ENCODE results near the gene DZANK1.

DZANK1 gene

GRCh38 chr20:18416486-18416885 is 50.3 kb downstream of the DZANK1 start:
- TF ChIP-seq YY1 (IDR thresholded peaks at IDR 0.05; ENCODE audit: insufficient read depth, insufficient read length) = no peak
- TF ChIP-seq SUZ12 (IDR thresholded peaks at IDR 0.05; ENCODE audit: extremely low read depth, insufficient read depth, insufficient read length) = no peak
- TF ChIP-seq ZNF274 (IDR thresholded peaks at IDR 0.05; ENCODE audit: low read depth, low read length) = no peak

GRCh38 chr20:18414140-18414539 is 52.7 kb downstream of the DZANK1 start:
- no peak for DNase-seq (ENCODE audit: low read depth, low spot score)
- TF ChIP-seq ZNF274 (IDR thresholded peaks at IDR 0.05; ENCODE audit: low read depth, low read length) = no peak
- TF ChIP-seq SUZ12 (IDR thresholded peaks at IDR 0.05; ENCODE audit: extremely low read depth, insufficient read depth, insufficient read length) = no peak
- no peak for TF ChIP-seq YY1 (IDR thresholded peaks at IDR 0.05; ENCODE audit: insufficient read depth, insufficient read length)
- Histone ChIP-seq H3K9me3 (ENCODE audit: insufficient read depth, low read length) (no peaks in the 10 kb centered on the region), H3K36me3 (ENCODE audit: insufficient read depth, insufficient read length, low read length) (no peaks in the 10 kb centered on the region), H3K4me3 (ENCODE audit: insufficient read length, low read depth) (no peak overlapping the region), H3K27me3 (ENCODE audit: insufficient read depth, insufficient read length) (no peaks in the 10 kb centered on the region), H3K4me1 (ENCODE audit: insufficient read depth, insufficient read length) (no peaks in the 10 kb centered on the region), H3K9ac (ENCODE audit: insufficient read length, low read depth) (peak overlapping the region; percentile 10)

More at GRCh38 chr20:18416486-18416885, 50.3 kb downstream of the DZANK1 start:
- Histone ChIP-seq H3K9ac (ENCODE audit: insufficient read length, low read depth) (no peak overlapping the region), H3K36me3 (ENCODE audit: insufficient read depth, insufficient read length, low read length) (no peaks in the 10 kb centered on the region), H3K4me3 (ENCODE audit: insufficient read length, low read depth) (no peak overlapping the region), H3K4me1 (ENCODE audit: insufficient read depth, insufficient read length) (no peaks in the 10 kb centered on the region), H3K9me3 (ENCODE audit: insufficient read depth, low read length) (no peaks in the 10 kb centered on the region), H3K27me3 (ENCODE audit: insufficient read depth, insufficient read length) (no peaks in the 10 kb centered on the region)
- DNase-seq (ENCODE audit: low read depth, low spot score) = no peak

- H3K36me3 ChIP-seq (ENCODE audit: insufficient read depth, insufficient read length, low read length) = no peaks in the 10 kb centered on the region
- H3K9ac ChIP-seq (ENCODE audit: insufficient read length, low read depth) = no peak overlapping the region
- H3K9me3 ChIP-seq (ENCODE audit: insufficient read depth, low read length) = no peaks in the 10 kb centered on the region
- DNase-seq (ENCODE audit: low read depth, low spot score) = no peak
- H3K27me3 ChIP-seq (ENCODE audit: insufficient read depth, insufficient read length) = no peaks in the 10 kb centered on the region
- no peak overlapping the region for H3K4me3 ChIP-seq (ENCODE audit: insufficient read length, low read depth)
- TF ChIP-seq SUZ12 (IDR thresholded peaks at IDR 0.05; ENCODE audit: extremely low read depth, insufficient read depth, insufficient read length) (no peak), ZNF274 (IDR thresholded peaks at IDR 0.05; ENCODE audit: low read depth, low read length) (no peak), YY1 (IDR thresholded peaks at IDR 0.05; ENCODE audit: insufficient read depth, insufficient read length) (no peak)
- no peaks in the 10 kb centered on the region for H3K4me1 ChIP-seq (ENCODE audit: insufficient read depth, insufficient read length)
Observed at GRCh38 chr20:18412221-18412901, 54.5 kb downstream of the DZANK1 start.

- Histone ChIP-seq H3K9ac (ENCODE audit: insufficient read length, low read depth) (no peak overlapping the region), H3K4me1 (ENCODE audit: insufficient read depth, insufficient read length) (no peaks in the 10 kb centered on the region), H3K4me3 (ENCODE audit: insufficient read length, low read depth) (no peak overlapping the region), H3K36me3 (ENCODE audit: insufficient read depth, insufficient read length, low read length) (no peaks in the 10 kb centered on the region), H3K27me3 (ENCODE audit: insufficient read depth, insufficient read length) (no peaks in the 10 kb centered on the region), H3K9me3 (ENCODE audit: insufficient read depth, low read length) (peaks cover 18% of the 10 kb centered on the region; the same call in 1 of the 2 replicates)
- DNase-seq (ENCODE audit: low read depth, low spot score) = no peak
- no peak for TF ChIP-seq YY1 (IDR thresholded peaks at IDR 0.05; ENCODE audit: insufficient read depth, insufficient read length)
- no peak for TF ChIP-seq ZNF274 (IDR thresholded peaks at IDR 0.05; ENCODE audit: low read depth, low read length)
- TF ChIP-seq SUZ12 (IDR thresholded peaks at IDR 0.05; ENCODE audit: extremely low read depth, insufficient read depth, insufficient read length) = no peak
Observed at GRCh38 chr20:18405826-18406225, 61.0 kb downstream of the DZANK1 start.

GRCh38 chr20:18404172-18404571 is 62.7 kb downstream of the DZANK1 start:
- Histone ChIP-seq H3K4me3 (ENCODE audit: insufficient read length, low read depth) (no peak overlapping the region), H3K9ac (ENCODE audit: insufficient read length, low read depth) (no peak overlapping the region), H3K36me3 (ENCODE audit: insufficient read depth, insufficient read length, low read length) (no peaks in the 10 kb centered on the region), H3K9me3 (ENCODE audit: insufficient read depth, low read length) (peaks cover 18% of the 10 kb centered on the region; the same call in 1 of the 2 replicates), H3K4me1 (ENCODE audit: insufficient read depth, insufficient read length) (no peaks in the 10 kb centered on the region), H3K27me3 (ENCODE audit: insufficient read depth, insufficient read length) (no peaks in the 10 kb centered on the region)
- TF ChIP-seq ZNF274 (IDR thresholded peaks at IDR 0.05; ENCODE audit: low read depth, low read length) (no peak), YY1 (IDR thresholded peaks at IDR 0.05; ENCODE audit: insufficient read depth, insufficient read length) (no peak), SUZ12 (IDR thresholded peaks at IDR 0.05; ENCODE audit: extremely low read depth, insufficient read depth, insufficient read length) (no peak)
- DNase-seq (ENCODE audit: low read depth, low spot score) = no peak

GRCh38 chr20:18403269-18403668 is 63.6 kb downstream of the DZANK1 start:
- DNase-seq (ENCODE audit: low read depth, low spot score) = no peak
- TF ChIP-seq SUZ12 (IDR thresholded peaks at IDR 0.05; ENCODE audit: extremely low read depth, insufficient read depth, insufficient read length) = no peak
- TF ChIP-seq ZNF274 (IDR thresholded peaks at IDR 0.05; ENCODE audit: low read depth, low read length) = no peak
- no peak for TF ChIP-seq YY1 (IDR thresholded peaks at IDR 0.05; ENCODE audit: insufficient read depth, insufficient read length)
- Histone ChIP-seq H3K36me3 (ENCODE audit: insufficient read depth, insufficient read length, low read length) (no peaks in the 10 kb centered on the region), H3K4me3 (ENCODE audit: insufficient read length, low read depth) (no peak overlapping the region), H3K9ac (ENCODE audit: insufficient read length, low read depth) (no peak overlapping the region), H3K9me3 (ENCODE audit: insufficient read depth, low read length) (peaks cover 18% of the 10 kb centered on the region; the same call in 1 of the 2 replicates), H3K27me3 (ENCODE audit: insufficient read depth, insufficient read length) (no peaks in the 10 kb centered on the region), H3K4me1 (ENCODE audit: insufficient read depth, insufficient read length) (no peaks in the 10 kb centered on the region)

- Histone ChIP-seq H3K4me3 (ENCODE audit: insufficient read length, low read depth) (no peak overlapping the region), H3K36me3 (ENCODE audit: insufficient read depth, insufficient read length, low read length) (peaks cover 3% of the 10 kb centered on the region), H3K27me3 (ENCODE audit: insufficient read depth, insufficient read length) (no peaks in the 10 kb centered on the region), H3K4me1 (ENCODE audit: insufficient read depth, insufficient read length) (no peaks in the 10 kb centered on the region), H3K9ac (ENCODE audit: insufficient read length, low read depth) (no peak overlapping the region), H3K9me3 (ENCODE audit: insufficient read depth, low read length) (peaks cover 18% of the 10 kb centered on the region; the same call in 1 of the 2 replicates)
- DNase-seq (ENCODE audit: low read depth, low spot score) = no peak
- TF ChIP-seq SUZ12 (IDR thresholded peaks at IDR 0.05; ENCODE audit: extremely low read depth, insufficient read depth, insufficient read length) (no peak), YY1 (IDR thresholded peaks at IDR 0.05; ENCODE audit: insufficient read depth, insufficient read length) (no peak), ZNF274 (IDR thresholded peaks at IDR 0.05; ENCODE audit: low read depth, low read length) (no peak)
Observed at GRCh38 chr20:18401305-18401704, 65.5 kb downstream of the DZANK1 start.
